DMS53 treated with DMSO at 0.1 percent for 48 hours (cell line): ENCODE data around the gene SERPINB2.
A peak's percentile ranks its signal among the peaks of the same experiment; 100 is the strongest.
"Not testable (repeated sequence)": the region's sequence is repeated elsewhere in the genome, so short reads cannot be mapped to it uniquely, and the experiment has no call there.

Source experiments
- DNase-seq: peaks from one replicate; lab custom pipeline; 2025; ENCODE audit not compliant: unreplicated experiment; lab: John Stamatoyannopoulos, UW

SERPINB2 gene

GRCh38 chr18:63888470-63889190 lies 1.1 kb downstream of the SERPINB2 start:
- DNase-seq: no peak

GRCh38 chr18:63889626-63890025 lies 2.1 kb downstream of the SERPINB2 start:
- DNase-seq: no peak

- no peak for DNase-seq
Observed at GRCh38 chr18:63890237-63890949, 2.9 kb downstream of the SERPINB2 start.

GRCh38 chr18:63890950-63891304 lies 3.4 kb downstream of the SERPINB2 start:
- peak; percentile 67 for DNase-seq

- no peak for DNase-seq
Observed at GRCh38 chr18:63892566-63892965, 5.1 kb downstream of the SERPINB2 start.

- DNase-seq: no peak
Observed at GRCh38 chr18:63894106-63894772, 6.7 kb downstream of the SERPINB2 start.

- no peak for DNase-seq
Observed at GRCh38 chr18:63895190-63895589, 7.7 kb downstream of the SERPINB2 start.

GRCh38 chr18:63897072-63897471 lies 9.6 kb downstream of the SERPINB2 start:
- DNase-seq: no peak

- no peak for DNase-seq
Observed at GRCh38 chr18:63899206-63899605, 11.7 kb downstream of the SERPINB2 start.

- no peak for DNase-seq
Observed at GRCh38 chr18:63903851-63904570, 16.5 kb downstream of the SERPINB2 start.

GRCh38 chr18:63904694-63905093 lies 17.2 kb downstream of the SERPINB2 start:
- no peak for DNase-seq

- DNase-seq: peak; percentile 14
Observed at GRCh38 chr18:63905361-63905760, 17.9 kb downstream of the SERPINB2 start.

- DNase-seq: no peak
Observed at GRCh38 chr18:63906056-63906455, 18.6 kb downstream of the SERPINB2 start.

- DNase-seq: no peak
Observed at GRCh38 chr18:63907664-63908063, 20.2 kb downstream of the SERPINB2 start, which contains the start of gene SERPINB10. Gene SERPINB10 (plus strand): TSS chr18:63907958. CDS start chr18:63915511, 7,553 bp downstream.

GRCh38 chr18:63908858-63909257 lies 21.4 kb downstream of the SERPINB2 start:
- DNase-seq: no peak

- DNase-seq: no peak
Observed at GRCh38 chr18:63909870-63910269, 22.4 kb downstream of the SERPINB2 start.

GRCh38 chr18:63917817-63918216 lies 30.3 kb downstream of the SERPINB2 start:
- no peak for DNase-seq

GRCh38 chr18:63922049-63922448 lies 34.5 kb downstream of the SERPINB2 start:
- no peak for DNase-seq

GRCh38 chr18:63924551-63924950 lies 37.0 kb downstream of the SERPINB2 start:
- DNase-seq: no peak

- DNase-seq: no peak
Observed at GRCh38 chr18:63928331-63928730, 40.8 kb downstream of the SERPINB2 start.

GRCh38 chr18:63929369-63929768 lies 41.9 kb downstream of the SERPINB2 start:
- not testable (repeated sequence) for DNase-seq
